A673 (cell line): ENCODE measurements around the gene SAPCD1.
A peak's percentile ranks its signal among the peaks of the same experiment; 100 is the strongest.

Experiments
- EZH2 ChIP-seq: fragments of 200-600 bp; sonication (generic); IDR thresholded peaks from 2 replicates; pipeline ENCODE4 v1.6.1; 2017; ENCODE audit warnings: borderline replicate concordance, low read depth, mild to moderate bottlenecking, mixed read lengths, antibody characterized with exemption, low read length; ENCODE audit not compliant: poor library complexity, severe bottlenecking
- TF ChIP-seq, protein P1 (sequence below): fragments of 300-800, 200-600 bp; sonication (generic); conservative IDR thresholded peaks from 2 replicates; pipeline ENCODE4 v1.5.1; 2017; ENCODE audit warnings: low read depth, mild to moderate bottlenecking, antibody characterized with exemption, low read length, moderate library complexity, mixed read lengths

DNA sequence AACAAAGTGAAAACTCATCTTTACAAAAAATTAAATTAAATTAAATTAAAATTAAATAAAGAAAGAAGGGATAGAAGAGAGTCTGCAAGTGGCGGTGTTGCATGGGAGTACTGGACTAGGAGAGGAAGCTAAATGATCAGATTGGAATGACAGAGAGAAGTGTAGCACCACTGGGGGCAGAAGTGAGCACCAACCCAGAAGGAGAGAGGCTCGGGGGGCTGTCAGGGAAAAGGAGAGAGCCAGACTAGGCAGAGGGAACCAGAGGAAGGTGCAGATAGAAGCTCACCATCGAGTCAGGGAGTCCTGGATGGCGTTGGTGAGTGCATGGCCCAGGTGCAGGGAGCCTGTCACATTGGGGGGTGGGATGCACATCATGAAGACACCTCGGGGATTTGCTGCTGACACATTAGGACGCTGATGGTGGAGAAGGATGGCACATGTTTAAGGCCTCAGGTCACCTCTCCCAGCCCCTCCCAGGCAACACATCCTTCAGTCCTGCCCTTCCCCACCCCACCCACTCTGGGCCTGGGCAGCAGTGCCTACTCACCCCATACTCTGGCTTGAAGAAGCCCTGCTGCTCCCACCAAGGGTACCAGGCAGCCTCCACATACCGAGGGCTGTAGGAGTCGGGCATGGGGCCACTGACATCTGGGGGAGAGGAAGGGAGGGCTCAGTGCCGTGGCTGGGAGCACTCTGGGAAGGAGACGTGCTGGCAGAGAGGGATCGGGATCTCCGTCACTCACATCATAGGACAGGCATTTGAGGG lies 29.1 kb downstream of the SAPCD1 start:
- TF ChIP-seq, protein P1, sequence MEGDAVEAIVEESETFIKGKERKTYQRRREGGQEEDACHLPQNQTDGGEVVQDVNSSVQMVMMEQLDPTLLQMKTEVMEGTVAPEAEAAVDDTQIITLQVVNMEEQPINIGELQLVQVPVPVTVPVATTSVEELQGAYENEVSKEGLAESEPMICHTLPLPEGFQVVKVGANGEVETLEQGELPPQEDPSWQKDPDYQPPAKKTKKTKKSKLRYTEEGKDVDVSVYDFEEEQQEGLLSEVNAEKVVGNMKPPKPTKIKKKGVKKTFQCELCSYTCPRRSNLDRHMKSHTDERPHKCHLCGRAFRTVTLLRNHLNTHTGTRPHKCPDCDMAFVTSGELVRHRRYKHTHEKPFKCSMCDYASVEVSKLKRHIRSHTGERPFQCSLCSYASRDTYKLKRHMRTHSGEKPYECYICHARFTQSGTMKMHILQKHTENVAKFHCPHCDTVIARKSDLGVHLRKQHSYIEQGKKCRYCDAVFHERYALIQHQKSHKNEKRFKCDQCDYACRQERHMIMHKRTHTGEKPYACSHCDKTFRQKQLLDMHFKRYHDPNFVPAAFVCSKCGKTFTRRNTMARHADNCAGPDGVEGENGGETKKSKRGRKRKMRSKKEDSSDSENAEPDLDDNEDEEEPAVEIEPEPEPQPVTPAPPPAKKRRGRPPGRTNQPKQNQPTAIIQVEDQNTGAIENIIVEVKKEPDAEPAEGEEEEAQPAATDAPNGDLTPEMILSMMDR, result peak; percentile 77
- no peak for TF ChIP-seq EZH2
